ENCODE results near the gene ADGRE3.

Gene ADGRE3, protein sequence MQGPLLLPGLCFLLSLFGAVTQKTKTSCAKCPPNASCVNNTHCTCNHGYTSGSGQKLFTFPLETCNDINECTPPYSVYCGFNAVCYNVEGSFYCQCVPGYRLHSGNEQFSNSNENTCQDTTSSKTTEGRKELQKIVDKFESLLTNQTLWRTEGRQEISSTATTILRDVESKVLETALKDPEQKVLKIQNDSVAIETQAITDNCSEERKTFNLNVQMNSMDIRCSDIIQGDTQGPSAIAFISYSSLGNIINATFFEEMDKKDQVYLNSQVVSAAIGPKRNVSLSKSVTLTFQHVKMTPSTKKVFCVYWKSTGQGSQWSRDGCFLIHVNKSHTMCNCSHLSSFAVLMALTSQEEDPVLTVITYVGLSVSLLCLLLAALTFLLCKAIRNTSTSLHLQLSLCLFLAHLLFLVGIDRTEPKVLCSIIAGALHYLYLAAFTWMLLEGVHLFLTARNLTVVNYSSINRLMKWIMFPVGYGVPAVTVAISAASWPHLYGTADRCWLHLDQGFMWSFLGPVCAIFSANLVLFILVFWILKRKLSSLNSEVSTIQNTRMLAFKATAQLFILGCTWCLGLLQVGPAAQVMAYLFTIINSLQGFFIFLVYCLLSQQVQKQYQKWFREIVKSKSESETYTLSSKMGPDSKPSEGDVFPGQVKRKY

DNA sequence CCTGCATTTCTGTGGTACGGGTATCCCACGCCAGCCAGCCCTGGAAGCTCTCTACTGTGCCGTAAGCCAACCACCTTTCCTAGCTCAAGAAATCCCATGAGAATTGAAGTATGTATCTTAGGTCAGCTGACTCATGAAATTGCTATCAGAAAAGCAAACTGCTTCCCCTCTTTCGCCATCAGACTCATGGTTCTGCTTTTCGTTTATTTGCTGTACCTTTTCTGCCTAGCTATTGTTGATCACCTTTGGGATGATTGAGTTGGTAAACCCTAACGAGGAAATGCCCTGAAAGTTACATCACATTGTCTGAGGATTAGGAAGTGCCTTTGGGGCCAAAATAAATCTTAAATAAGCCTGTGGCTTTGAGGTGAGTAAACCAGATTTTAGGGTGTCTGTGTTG lies at the start of gene ADGRE3:
ADGRE3 (minus strand) TSS at position 81 of the 400 bp plus-strand sequence; CDS start at position 7, 74 bp downstream.
- TF ChIP-seq, protein P1, sequence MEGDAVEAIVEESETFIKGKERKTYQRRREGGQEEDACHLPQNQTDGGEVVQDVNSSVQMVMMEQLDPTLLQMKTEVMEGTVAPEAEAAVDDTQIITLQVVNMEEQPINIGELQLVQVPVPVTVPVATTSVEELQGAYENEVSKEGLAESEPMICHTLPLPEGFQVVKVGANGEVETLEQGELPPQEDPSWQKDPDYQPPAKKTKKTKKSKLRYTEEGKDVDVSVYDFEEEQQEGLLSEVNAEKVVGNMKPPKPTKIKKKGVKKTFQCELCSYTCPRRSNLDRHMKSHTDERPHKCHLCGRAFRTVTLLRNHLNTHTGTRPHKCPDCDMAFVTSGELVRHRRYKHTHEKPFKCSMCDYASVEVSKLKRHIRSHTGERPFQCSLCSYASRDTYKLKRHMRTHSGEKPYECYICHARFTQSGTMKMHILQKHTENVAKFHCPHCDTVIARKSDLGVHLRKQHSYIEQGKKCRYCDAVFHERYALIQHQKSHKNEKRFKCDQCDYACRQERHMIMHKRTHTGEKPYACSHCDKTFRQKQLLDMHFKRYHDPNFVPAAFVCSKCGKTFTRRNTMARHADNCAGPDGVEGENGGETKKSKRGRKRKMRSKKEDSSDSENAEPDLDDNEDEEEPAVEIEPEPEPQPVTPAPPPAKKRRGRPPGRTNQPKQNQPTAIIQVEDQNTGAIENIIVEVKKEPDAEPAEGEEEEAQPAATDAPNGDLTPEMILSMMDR (conservative IDR thresholded peaks at IDR 0.05) = no peak
- H3K27ac ChIP-seq = no peak within 1 kb of the TSS

DNA sequence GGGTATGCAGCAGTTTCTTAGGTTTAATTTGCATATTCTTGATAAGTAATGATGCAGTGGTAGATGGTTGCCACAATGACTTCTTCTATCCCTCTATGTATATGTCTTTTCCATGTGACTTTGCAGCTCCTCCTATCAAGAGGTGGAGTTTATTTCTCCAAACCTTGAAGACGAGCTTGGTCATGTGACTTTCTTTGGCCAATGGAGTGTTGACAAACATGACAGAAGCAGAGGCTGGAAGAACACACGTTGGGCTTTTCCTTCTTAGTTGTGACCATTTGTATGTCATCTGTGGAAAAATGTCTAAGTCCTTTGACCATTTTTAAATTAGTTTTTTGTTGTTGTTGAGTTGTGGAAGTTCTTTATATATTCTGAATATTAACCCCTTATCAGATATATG lies 47.5 kb upstream of the ADGRE3 start:
- H3K27ac ChIP-seq = no peak overlapping the region
- TF ChIP-seq, protein P1 (conservative IDR thresholded peaks at IDR 0.05) = no peak

DNA sequence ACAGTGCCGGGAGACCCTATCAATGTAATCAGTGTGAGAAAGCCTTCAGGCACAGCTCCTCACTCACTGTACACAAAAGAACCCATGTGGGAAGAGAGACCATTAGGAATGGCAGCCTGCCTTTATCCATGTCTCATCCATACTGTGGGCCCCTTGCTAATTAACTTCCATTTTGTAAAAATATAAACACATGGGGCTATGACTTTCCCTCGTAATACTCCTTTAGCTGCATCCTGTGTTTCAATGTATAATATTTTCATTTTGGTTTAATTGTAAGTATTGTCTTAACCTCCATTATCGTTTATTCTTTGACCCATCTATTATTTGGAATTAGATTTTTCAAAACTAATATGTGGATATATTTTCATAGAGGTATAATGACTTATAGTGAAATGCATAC lies 44.5 kb upstream of the ADGRE3 start:
- no peak overlapping the region for H3K27ac ChIP-seq

DNA sequence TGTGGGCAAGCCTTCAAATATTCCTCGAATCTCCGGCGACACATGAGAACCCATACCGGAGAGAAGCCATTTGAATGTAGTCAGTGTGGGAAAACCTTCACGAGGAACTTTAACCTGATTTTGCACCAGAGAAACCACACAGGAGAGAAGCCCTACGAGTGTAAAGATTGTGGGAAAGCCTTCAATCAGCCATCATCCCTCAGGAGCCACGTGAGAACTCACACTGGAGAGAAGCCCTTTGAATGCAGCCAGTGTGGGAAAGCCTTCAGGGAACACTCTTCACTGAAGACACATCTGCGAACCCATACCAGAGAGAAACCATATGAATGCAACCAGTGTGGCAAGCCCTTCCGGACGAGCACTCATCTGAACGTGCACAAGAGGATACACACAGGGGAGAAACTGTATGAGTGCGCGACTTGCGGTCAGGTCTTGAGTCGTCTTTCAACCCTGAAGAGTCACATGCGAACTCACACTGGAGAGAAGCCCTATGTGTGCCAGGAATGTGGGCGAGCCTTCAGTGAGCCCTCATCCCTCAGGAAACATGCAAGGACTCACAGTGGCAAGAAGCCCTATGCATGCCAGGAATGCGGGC lies 44.0 kb upstream of the ADGRE3 start:
- no peak overlapping the region for H3K27ac ChIP-seq
- TF ChIP-seq, protein P1 (conservative IDR thresholded peaks at IDR 0.05) = no peak

More for the DNA sequence above, 44.5 kb upstream of the ADGRE3 start:
- TF ChIP-seq, protein P1 (conservative IDR thresholded peaks at IDR 0.05) = no peak

DNA sequence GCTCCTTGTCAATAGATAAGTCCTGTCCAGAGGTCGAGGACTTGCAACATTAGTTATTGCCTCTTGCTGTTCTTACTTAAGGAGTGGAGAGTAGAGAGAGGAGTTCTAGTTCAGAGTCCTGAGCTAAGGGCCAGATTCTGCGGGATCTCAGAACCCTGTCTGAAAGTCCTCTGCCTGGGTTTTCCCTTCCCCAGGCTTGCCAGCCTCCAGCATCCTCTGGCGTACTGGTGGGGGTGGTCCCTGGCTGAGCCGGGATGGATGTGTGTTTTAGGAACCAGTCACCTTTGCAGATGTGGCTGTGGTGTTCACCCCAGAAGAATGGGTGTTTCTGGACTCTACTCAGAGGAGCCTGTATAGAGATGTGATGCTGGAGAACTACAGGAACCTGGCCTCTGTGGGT lies 41.2 kb upstream of the ADGRE3 start:
- TF ChIP-seq, protein P1 (conservative IDR thresholded peaks at IDR 0.05) = no peak

DNA sequence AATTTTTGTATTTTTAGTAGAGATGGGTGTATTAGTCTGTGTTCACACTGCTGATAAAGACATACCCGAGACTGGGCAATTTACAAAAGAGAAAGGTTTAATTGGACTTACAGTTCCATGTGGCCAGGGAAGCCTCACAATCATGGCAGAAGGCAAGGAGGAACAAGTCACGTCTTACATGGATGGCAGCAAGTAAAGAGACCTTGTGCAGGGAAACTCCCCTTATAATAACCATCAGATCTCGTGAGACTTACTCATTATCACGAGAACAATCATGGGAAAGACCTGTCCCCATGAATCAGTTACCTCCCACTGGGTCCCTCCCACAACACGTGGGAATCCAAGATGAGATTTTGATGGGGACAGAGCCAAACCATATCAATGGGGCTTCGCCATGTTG lies 29.8 kb upstream of the ADGRE3 start:
- TF ChIP-seq, protein P1 (conservative IDR thresholded peaks at IDR 0.05) = no peak
- no peak overlapping the region for H3K27ac ChIP-seq

More for the DNA sequence above, 41.2 kb upstream of the ADGRE3 start:
- no peak overlapping the region for H3K27ac ChIP-seq

DNA sequence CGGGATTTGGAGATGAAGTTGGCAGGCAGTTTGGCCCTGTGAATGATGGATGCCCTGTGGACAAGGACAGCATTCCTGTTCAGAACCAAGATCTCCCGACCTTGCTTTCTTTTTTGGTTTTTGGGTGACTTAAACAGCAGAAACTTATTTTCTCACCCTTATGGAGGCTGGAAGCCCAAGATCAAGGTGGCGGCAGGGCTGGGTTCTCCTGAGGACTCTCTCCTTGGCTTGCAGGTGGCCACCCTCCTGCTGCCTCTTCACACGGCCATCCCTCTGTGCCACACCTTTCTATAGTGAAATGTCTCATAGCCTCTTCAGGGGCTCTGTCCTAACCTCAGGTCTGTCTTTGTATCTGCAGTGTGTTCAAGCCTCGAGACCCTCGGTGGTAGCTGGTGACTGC lies 29.2 kb upstream of the ADGRE3 start:
- TF ChIP-seq, protein P1 (conservative IDR thresholded peaks at IDR 0.05) = no peak

More for the DNA sequence above, 29.2 kb upstream of the ADGRE3 start:
- no peak overlapping the region for H3K27ac ChIP-seq

All from VCaP (cell line).